K562 (cell line): ENCODE data around the gene VASH1. TPM values are rescaled to one million over a fixed set of nuclear protein-coding genes. Genes with fewer than 3 reads are reported as not detected.

Source experiments
- ATAC-seq: fragments of 200-7000 bp; cut with Tn5 transposase; 3 replicates; pipeline ENCODE4 v1.9.1; 2020; ENCODE audit warnings: moderate library complexity
- BruUV-seq: library from RNA; stranded (reverse); fragments of 400-500 nt; replicated peaks from 2 replicates; lab custom pipeline; 2021; lab: Mats Ljungman, UMichigan
- CTCF ChIA-PET: fragments of 300-600 bp; formaldehyde crosslinking; extraction: SDS; loops from one replicate; lab custom pipeline; 2021; ENCODE audit warnings: low intra/inter-chr PET ratio; lab: Yijun Ruan, JAX
- POLR2A ChIA-PET: fragments of 300-600, 350-650 bp; sonication (Branson Sonifier 250); formaldehyde crosslinking; extraction: SDS; loops from one replicate; lab custom pipeline; 2021; ENCODE audit warnings: antibody characterized with exemption, inconsistent platforms; lab: Yijun Ruan, JAX
- DNase-seq, 4 experiments: peaks; one replicate each; pipeline versions ENCODE4 v3.0.0 to v3.0.0-alpha.2; 2011 to 2018; ENCODE audit warnings: low spot score in 3 of 4, mixed read lengths in 3 of 4; ENCODE audit errors: extremely low read depth in 1 of 4
- FAIRE-seq: peaks from 2 replicates; lab custom pipeline; 2011; peaks lifted over from hg19 to GRCh38; lab: Jason Lieb, UNC
- H2AFZ ChIP-seq: 2 replicates; pipeline ENCODE4 v1.6.0; 2011; ENCODE audit warnings: low read depth, low read length, control low read depth, inconsistent platforms
- H3K27ac ChIP-seq: fragments of 200-600 bp; 3 replicates; pipeline ENCODE4 v1.8.0; 2011; ENCODE audit warnings: low read depth, mild to moderate bottlenecking, control low read depth, inconsistent platforms, low read length, moderate library complexity, mixed read lengths; ENCODE audit errors: extremely low read depth
- H3K27me3 ChIP-seq, 2 experiments: fragments of 300-600 bp in 1 of 2; 2 replicates in 1 of 2; 3 replicates in 1 of 2; pipeline versions ENCODE4 v1.6.0 to v1.8.0; 2011; ENCODE audit warnings: inconsistent platforms in 2 of 2, low read length in 2 of 2, mild to moderate bottlenecking in 1 of 2, mixed read lengths in 1 of 2, moderate library complexity in 1 of 2; ENCODE audit not compliant: control insufficient read depth in 2 of 2, insufficient read depth in 2 of 2
- H3K36me3 ChIP-seq: fragments of 300-600 bp; 3 replicates; pipeline ENCODE4 v1.8.0; 2011; ENCODE audit warnings: mild to moderate bottlenecking, low read length, inconsistent platforms; ENCODE audit not compliant: control insufficient read depth, insufficient read depth
- H3K4me1 ChIP-seq, 2 experiments: fragments of 200-600 bp in 1 of 2; replicated peaks in 1 of 2; 2 replicates in 1 of 2; 3 replicates in 1 of 2; pipeline versions ENCODE4 v1.5.1 to v1.8.0; 2011; ENCODE audit warnings: inconsistent platforms in 2 of 2, low read length in 2 of 2, mild to moderate bottlenecking in 1 of 2, mixed read lengths in 1 of 2, moderate library complexity in 1 of 2; ENCODE audit not compliant: control insufficient read depth in 2 of 2, insufficient read depth in 2 of 2
- H3K4me2 ChIP-seq: 2 replicates; pipeline ENCODE4 v1.6.1; 2011; ENCODE audit warnings: low read length, control low read depth, inconsistent platforms, mixed read lengths; ENCODE audit not compliant: insufficient read depth
- H3K4me3 ChIP-seq: fragments of 200-600 bp; sonication (generic), shearing (Covaris generic); 2 replicates; pipeline ENCODE4 v1.5.1; 2016; ENCODE audit warnings: control low read depth, inconsistent platforms
- H3K79me2 ChIP-seq: fragments of 200-600 bp; 3 replicates; pipeline ENCODE4 v1.8.0; 2011; ENCODE audit warnings: low read length, inconsistent platforms; ENCODE audit not compliant: control insufficient read depth, insufficient read depth
- H3K9ac ChIP-seq, 2 experiments: 2 replicates each; pipeline versions ENCODE4 v1.6.0 to v1.6.1; 2011; ENCODE audit warnings: low read depth in 2 of 2, low read length in 2 of 2, control low read depth in 1 of 2, inconsistent platforms in 1 of 2, mild to moderate bottlenecking in 1 of 2, mixed read lengths in 1 of 2; ENCODE audit not compliant: insufficient read depth in 1 of 2
- H3K9me1 ChIP-seq: one replicate; pipeline ENCODE4 v1.6.0; 2011; ENCODE audit warnings: inconsistent platforms, mild to moderate bottlenecking, low read length, moderate library complexity; ENCODE audit not compliant: control insufficient read depth, insufficient read depth
- H3K9me3 ChIP-seq: replicated peaks from 2 replicates; pipeline ENCODE4 v1.5.1; 2011; ENCODE audit warnings: low read depth, low read length, inconsistent platforms; ENCODE audit not compliant: control insufficient read depth, insufficient read depth
- H4K20me1 ChIP-seq: replicated peaks from 2 replicates; pipeline ENCODE4 v1.6.1; 2011; ENCODE audit warnings: low read length, inconsistent platforms, mixed read lengths; ENCODE audit not compliant: control insufficient read depth, insufficient read depth
- KDM2B ChIP-seq: fragments of 250-450 bp; sonication (Bioruptor Pico); IDR thresholded peaks from 2 replicates; pipeline ENCODE4 v1.8.0; 2021; ENCODE audit warnings: mild to moderate bottlenecking, moderate library complexity
- MTA3 ChIP-seq: fragments of 450-650 bp; formaldehyde crosslinking; IDR thresholded peaks from 2 replicates; pipeline ENCODE4 v1.6.1; 2017; ENCODE audit warnings: mild to moderate bottlenecking, borderline replicate concordance
- PHF20 ChIP-seq: fragments of 450-650 bp; IDR thresholded peaks from 2 replicates; pipeline ENCODE4 v1.6.1; 2018; ENCODE audit not compliant: partially characterized antibody
- RBM17 ChIP-seq: fragments of 200-400 bp; formaldehyde crosslinking; IDR thresholded peaks from 2 replicates; pipeline ENCODE4 v1.6.1; 2017; ENCODE audit warnings: low read depth, mild to moderate bottlenecking, low read length, borderline replicate concordance
- TAF1 ChIP-seq: IDR thresholded peaks from 2 replicates; pipeline ENCODE4 v1.6.1; 2011; ENCODE audit warnings: mild to moderate bottlenecking, low read length, moderate library complexity; ENCODE audit not compliant: insufficient read depth, control insufficient read depth, severe bottlenecking; ENCODE audit errors: extremely low read depth
- TRIM28 ChIP-seq: fragments of 450-650 bp; IDR thresholded peaks from 2 replicates; pipeline ENCODE4 v1.6.1; 2017
- ZNF146 ChIP-seq: IDR thresholded peaks from one replicate; pipeline ENCODE4 v1.6.1; 2018; ENCODE audit warnings: missing compliant biosample characterization; ENCODE audit not compliant: unreplicated experiment
- ZNF41 ChIP-seq: fragments of 250-450 bp; sonication (Bioruptor Pico); conservative IDR thresholded peaks from 2 replicates; pipeline ENCODE4 v1.4.0; 2020; ENCODE audit warnings: mild to moderate bottlenecking
- ZNF764 ChIP-seq: fragments of 250-450 bp; sonication (Bioruptor Pico); IDR thresholded peaks from 2 replicates; pipeline ENCODE4 v1.4.0; 2020; ENCODE audit warnings: low read depth, mild to moderate bottlenecking, moderate library complexity
- WGBS: fragments of 100-300 bp; shearing (Covaris generic); methylation state at CpG from one replicate; pipeline ENCODE4 v1.1.6; 2016; ENCODE audit warnings: low coverage, mixed read lengths; ENCODE audit not compliant: insufficient coverage; ENCODE audit errors: missing lambda C conversion rate; 5-methylcytosine and 5-hydroxymethylcytosine counted together
- in situ Hi-C: fragments of 300-500 bp; cut with MboI; formaldehyde crosslinking; loops from 4 replicates; pipeline ENCODE4 v1.15.0; 2018; ENCODE audit warnings: inconsistent platforms, mixed read lengths
- intact Hi-C: fragments of 100-400 bp; cut with micrococcal nuclease; formaldehyde crosslinking; loops from 2 replicates; pipeline ENCODE4 v1.14.2; 2022
- polyA plus RNA-seq, 8 experiments: library from polyadenylated mRNA; depleted of rRNA in 4 of 8; stranded (reverse) in 5 of 8; unstranded in 3 of 8; fragments of >200 nt; fragmentation: Nextera tagmentation in 2 of 8; fragmentation: Illumina TruSeq in 1 of 8; extraction: Ambion mirVana in 2 of 8; extraction: Trizol in 1 of 8; gene quantifications; 2 replicates each; pipeline versions ENCODE4 v1.2.1 to v1.2.3, GENCODE V29; 2011 to 2014; ENCODE audit warnings: inconsistent platforms in 1 of 8, missing spikeins in 1 of 8
- total RNA-seq, 7 experiments: library from RNA; depleted of rRNA in 6 of 7; stranded (reverse); fragments of >200 nt in 6 of 7; fragmentation: Illumina TruSeq in 2 of 7; extraction: Trizol in 2 of 7; gene quantifications; 2 replicates each; pipeline versions ENCODE4 v1.2.1 to v1.2.3, GENCODE V29; 2011 to 2021; ENCODE audit warnings: low replicate concordance in 1 of 7
- TF ChIP-seq, protein P1 (sequence below): fragments of 450-650 bp; IDR thresholded peaks from 2 replicates; pipeline ENCODE4 v1.6.1; 2018; ENCODE audit not compliant: partially characterized antibody
- TF ChIP-seq, protein P2 (sequence below), 2 experiments: fragments of 450-650 bp; IDR thresholded peaks; 2 replicates each; pipeline ENCODE4 v1.6.1; 2018; ENCODE audit warnings: mild to moderate bottlenecking in 2 of 2, low read depth in 1 of 2; ENCODE audit not compliant: partially characterized antibody in 2 of 2
- TF ChIP-seq, protein P3 (sequence below): IDR thresholded peaks from 2 replicates; pipeline ENCODE4 v1.6.1; 2011; ENCODE audit warnings: borderline replicate concordance, low read depth, mild to moderate bottlenecking, moderate library complexity, low read length; ENCODE audit not compliant: insufficient read depth, poor library complexity, severe bottlenecking
- TF ChIP-seq, protein P4 (sequence below): fragments of 250-450 bp; sonication (Bioruptor Pico); IDR thresholded peaks from 2 replicates; pipeline ENCODE4 v1.8.0; 2021; ENCODE audit warnings: moderate library complexity, mild to moderate bottlenecking, inconsistent platforms

The VASH1 gene
- total and polyA plus RNA-seq, 9 of the 15 experiments (the other 6 are each of a cell fraction or from before 2014, with no cell fraction given) = 0.01 to 0.43 (median 0.13) TPM; not detected in 1

DNA sequence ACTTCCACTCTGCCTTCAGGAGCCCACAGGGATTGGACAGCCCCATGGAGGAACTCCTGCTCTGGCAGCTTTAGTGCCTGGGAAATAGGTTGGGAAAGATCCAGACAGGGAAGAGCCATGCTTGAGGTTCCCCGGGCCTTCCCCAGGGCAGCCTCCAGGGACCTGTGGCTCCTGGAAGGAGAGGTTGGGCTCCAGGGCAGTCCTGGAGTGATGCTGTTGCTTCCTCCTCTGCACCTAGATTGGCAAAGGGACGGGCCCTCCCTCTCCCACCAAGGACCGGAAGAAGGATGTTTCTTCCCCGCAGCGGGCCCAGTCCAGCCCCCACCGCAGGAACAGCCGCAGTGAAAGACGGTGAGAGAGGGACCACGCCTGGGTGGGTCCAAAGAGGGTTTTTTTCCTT is 16.5 kb downstream of the VASH1 start:
- FAIRE-seq = no peak
- intact Hi-C loops = no loop called here
- no peak for TF ChIP-seq ZNF764 (CRISPR knock-in tag)
- TF ChIP-seq RBM17 = no peak
- TF ChIP-seq TAF1 = no peak
- no peak for TF ChIP-seq KDM2B (CRISPR knock-in tag)
- TF ChIP-seq, protein P1, sequence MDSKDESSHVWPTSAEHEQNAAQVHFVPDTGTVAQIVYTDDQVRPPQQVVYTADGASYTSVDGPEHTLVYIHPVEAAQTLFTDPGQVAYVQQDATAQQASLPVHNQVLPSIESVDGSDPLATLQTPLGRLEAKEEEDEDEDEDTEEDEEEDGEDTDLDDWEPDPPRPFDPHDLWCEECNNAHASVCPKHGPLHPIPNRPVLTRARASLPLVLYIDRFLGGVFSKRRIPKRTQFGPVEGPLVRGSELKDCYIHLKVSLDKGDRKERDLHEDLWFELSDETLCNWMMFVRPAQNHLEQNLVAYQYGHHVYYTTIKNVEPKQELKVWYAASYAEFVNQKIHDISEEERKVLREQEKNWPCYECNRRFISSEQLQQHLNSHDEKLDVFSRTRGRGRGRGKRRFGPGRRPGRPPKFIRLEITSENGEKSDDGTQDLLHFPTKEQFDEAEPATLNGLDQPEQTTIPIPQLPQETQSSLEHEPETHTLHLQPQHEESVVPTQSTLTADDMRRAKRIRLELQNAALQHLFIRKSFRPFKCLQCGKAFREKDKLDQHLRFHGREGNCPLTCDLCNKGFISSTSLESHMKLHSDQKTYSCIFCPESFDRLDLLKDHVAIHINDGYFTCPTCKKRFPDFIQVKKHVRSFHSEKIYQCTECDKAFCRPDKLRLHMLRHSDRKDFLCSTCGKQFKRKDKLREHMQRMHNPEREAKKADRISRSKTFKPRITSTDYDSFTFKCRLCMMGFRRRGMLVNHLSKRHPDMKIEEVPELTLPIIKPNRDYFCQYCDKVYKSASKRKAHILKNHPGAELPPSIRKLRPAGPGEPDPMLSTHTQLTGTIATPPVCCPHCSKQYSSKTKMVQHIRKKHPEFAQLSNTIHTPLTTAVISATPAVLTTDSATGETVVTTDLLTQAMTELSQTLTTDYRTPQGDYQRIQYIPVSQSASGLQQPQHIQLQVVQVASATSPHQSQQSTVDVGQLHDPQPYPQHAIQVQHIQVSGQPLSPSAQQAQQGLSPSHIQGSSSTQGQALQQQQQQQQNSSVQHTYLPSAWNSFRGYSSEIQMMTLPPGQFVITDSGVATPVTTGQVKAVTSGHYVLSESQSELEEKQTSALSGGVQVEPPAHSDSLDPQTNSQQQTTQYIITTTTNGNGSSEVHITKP = no peak
- TF ChIP-seq ZNF41 (CRISPR knock-in tag) = no peak
- TF ChIP-seq, protein P2, sequence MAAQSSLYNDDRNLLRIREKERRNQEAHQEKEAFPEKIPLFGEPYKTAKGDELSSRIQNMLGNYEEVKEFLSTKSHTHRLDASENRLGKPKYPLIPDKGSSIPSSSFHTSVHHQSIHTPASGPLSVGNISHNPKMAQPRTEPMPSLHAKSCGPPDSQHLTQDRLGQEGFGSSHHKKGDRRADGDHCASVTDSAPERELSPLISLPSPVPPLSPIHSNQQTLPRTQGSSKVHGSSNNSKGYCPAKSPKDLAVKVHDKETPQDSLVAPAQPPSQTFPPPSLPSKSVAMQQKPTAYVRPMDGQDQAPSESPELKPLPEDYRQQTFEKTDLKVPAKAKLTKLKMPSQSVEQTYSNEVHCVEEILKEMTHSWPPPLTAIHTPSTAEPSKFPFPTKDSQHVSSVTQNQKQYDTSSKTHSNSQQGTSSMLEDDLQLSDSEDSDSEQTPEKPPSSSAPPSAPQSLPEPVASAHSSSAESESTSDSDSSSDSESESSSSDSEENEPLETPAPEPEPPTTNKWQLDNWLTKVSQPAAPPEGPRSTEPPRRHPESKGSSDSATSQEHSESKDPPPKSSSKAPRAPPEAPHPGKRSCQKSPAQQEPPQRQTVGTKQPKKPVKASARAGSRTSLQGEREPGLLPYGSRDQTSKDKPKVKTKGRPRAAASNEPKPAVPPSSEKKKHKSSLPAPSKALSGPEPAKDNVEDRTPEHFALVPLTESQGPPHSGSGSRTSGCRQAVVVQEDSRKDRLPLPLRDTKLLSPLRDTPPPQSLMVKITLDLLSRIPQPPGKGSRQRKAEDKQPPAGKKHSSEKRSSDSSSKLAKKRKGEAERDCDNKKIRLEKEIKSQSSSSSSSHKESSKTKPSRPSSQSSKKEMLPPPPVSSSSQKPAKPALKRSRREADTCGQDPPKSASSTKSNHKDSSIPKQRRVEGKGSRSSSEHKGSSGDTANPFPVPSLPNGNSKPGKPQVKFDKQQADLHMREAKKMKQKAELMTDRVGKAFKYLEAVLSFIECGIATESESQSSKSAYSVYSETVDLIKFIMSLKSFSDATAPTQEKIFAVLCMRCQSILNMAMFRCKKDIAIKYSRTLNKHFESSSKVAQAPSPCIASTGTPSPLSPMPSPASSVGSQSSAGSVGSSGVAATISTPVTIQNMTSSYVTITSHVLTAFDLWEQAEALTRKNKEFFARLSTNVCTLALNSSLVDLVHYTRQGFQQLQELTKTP (IDR thresholded peaks at IDR 0.05; ENCODE audit: low read depth in 1 of 2, partially characterized antibody in 2 of 2) = no peak
- TF ChIP-seq ZNF146 (CRISPR knock-in tag) = no peak
- TF ChIP-seq, protein P3, sequence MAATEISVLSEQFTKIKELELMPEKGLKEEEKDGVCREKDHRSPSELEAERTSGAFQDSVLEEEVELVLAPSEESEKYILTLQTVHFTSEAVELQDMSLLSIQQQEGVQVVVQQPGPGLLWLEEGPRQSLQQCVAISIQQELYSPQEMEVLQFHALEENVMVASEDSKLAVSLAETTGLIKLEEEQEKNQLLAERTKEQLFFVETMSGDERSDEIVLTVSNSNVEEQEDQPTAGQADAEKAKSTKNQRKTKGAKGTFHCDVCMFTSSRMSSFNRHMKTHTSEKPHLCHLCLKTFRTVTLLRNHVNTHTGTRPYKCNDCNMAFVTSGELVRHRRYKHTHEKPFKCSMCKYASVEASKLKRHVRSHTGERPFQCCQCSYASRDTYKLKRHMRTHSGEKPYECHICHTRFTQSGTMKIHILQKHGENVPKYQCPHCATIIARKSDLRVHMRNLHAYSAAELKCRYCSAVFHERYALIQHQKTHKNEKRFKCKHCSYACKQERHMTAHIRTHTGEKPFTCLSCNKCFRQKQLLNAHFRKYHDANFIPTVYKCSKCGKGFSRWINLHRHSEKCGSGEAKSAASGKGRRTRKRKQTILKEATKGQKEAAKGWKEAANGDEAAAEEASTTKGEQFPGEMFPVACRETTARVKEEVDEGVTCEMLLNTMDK = no peak
- TF ChIP-seq, protein P4, sequence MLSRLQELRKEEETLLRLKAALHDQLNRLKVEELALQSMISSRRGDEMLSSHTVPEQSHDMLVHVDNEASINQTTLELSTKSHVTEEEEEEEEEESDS (CRISPR knock-in tag) = no peak
- no peak for TF ChIP-seq MTA3
- no peak for TF ChIP-seq PHF20
- TF ChIP-seq TRIM28 = no peak

More for the DNA sequence above, 16.5 kb downstream of the VASH1 start:
- no peaks in the 10 kb centered on the region for H4K20me1 ChIP-seq
- ChIA-PET POLR2A (no interaction called here), CTCF (no interaction called here)
- peaks cover 31 to 48% of the 10 kb centered on the region in 2 experiments for H3K4me1 ChIP-seq
- H3K36me3 ChIP-seq = peaks cover 5% of the 10 kb centered on the region; the same call in 2 of the 3 replicates
- no TSS peak for BruUV-seq
- H3K4me3 ChIP-seq = no peak overlapping the region
- H3K9me1 ChIP-seq = peaks cover 4% of the 10 kb centered on the region
- H3K9ac ChIP-seq = no peak overlapping the region
- H3K9me3 ChIP-seq = no peaks in the 10 kb centered on the region
- in situ Hi-C loops = no loop called here
- ATAC-seq = no peak
- no peak for DNase-seq
- no peaks in the 10 kb centered on the region for H3K27me3 ChIP-seq
- H3K4me2 ChIP-seq = no peak overlapping the region
- no peak overlapping the region for H3K27ac ChIP-seq
- no peak overlapping the region for H2AFZ ChIP-seq
- H3K79me2 ChIP-seq = no peaks in the 10 kb centered on the region
- 43% methylated on average over 6 of the region's 9 CpGs for WGBS
